ENCODE measurements around the gene CD22.

GRCh38 chr19:35317464-35318043, 11.4 kb upstream of the CD22 start:
- TF ChIP-seq CTCF (IDR thresholded peaks at IDR 0.05) = no peak
- no peak for TF ChIP-seq POLR2A (IDR thresholded peaks at IDR 0.05)
